ENCODE results near the gene DIPK1B.
"Not testable (repeated sequence)": the region's sequence is repeated elsewhere in the genome, so short reads cannot be mapped to it uniquely, and the experiment has no call there.

Gene DIPK1B

DNA sequence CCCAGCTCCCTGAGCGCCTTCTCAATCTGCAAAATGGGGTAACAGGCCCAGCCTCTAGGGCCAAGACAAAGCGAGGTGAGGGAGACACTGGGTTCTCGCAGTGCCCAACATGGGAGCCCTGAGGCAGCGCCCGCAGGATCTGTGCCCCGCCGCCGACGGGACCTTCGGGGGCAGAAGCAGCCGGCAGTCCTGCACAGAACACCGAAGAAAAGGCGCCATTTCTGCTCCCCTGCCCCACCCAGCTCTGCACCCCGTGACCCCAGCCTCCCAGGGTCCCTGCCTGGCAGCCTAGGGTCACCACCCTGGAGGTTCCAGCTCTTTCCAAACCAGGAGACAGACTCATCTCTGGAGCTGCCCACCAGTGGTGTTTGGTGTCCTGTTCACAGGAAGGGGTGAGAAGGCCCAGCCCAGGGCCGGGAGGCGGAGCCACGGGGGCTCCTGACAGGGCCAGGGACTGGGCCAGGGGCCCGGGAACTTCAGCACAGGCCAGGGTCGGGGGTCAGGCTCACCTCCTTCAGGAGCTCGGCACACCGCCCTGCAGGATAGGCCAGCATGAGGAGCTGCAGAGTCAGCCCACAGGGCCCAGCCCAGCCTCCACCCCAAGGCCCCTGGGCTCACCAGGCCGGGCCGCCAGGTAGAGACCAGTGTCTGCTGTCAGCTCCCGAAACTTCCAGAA lies 42.4 kb downstream of the DIPK1B start:
- TF ChIP-seq CTCF (IDR thresholded peaks at IDR 0.05; ENCODE audit: extremely low read depth, missing control alignments), result no peak
- DNase-seq (ENCODE audit: low spot score), result no peak

DNA sequence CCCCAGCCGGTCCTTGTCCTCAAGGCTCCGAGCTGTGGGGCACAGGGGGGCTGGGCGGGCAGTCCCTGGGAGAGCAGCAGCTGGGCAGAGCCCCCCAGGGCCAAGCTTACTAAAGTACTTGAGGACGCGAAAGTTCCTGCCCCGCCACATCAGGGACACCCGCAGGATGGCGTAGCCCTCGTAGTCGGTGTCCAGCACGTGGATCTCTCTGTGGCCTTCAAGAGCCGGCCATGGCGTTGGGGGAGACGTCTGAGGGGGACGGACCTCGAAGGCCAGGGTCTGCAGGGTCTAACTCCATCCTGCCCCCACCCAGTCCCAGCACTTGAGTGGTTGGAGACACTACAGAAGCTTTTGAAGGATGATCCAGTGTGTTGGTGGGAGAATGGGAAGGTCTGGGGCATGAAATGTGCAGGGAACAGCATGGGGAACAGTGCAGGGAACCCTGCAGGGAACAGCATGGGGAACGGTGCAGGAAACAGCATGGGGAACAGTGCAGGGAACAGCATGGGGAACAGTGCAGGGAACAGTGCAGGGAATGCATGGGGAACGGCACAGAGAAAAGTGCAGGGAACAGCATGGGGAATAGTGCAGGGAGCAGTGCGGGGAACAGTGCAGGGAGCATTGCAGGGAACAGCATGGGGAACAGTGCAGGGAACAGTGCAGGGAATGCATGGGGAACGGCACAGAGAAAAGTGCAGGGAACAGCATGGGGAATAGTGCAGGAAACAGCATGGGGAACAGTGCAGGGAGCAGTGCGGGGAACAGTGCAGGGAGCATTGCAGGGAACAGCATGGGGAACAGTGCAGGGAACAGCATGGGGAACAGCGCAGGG lies 43.1 kb downstream of the DIPK1B start:
- not testable (repeated sequence) for DNase-seq (ENCODE audit: low spot score)

DNA sequence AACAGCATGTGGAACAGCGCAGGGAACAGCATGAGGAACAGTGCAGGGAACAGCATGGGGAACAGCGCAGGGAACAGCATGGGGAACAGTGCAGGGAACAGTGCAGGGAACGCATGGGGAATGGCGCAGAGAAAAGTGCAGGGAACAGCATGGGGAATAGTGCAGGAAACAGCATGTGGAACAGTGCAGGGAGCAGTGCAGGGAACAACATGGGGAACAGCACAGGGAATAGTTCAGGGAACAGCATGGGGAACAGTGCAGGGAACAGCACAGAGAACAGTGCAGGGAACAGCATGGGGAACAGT lies 43.7 kb downstream of the DIPK1B start:
- TF ChIP-seq CTCF (IDR thresholded peaks at IDR 0.05; ENCODE audit: extremely low read depth, missing control alignments), result no peak
- DNase-seq (ENCODE audit: low spot score), result no peak

DNA sequence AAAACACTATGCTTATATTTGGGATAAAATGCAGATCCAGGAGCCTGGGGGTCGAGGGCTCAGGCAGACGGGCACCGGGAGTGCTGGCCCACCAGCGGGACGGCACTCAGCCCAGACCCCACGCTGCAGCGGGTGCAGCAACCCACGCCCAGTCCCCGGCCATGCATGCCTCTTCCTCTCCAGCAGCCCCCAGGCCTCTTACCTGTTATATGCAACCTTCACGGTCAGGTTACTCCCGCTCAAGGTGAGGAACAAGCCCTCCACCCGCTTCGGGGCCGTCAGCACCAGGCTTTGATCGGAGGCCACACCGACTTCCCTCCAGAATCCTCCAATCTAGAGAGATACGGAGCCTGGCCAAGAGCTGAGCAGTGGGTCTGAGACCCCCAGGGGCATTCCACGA lies 44.5 kb downstream of the DIPK1B start:
- DNase-seq (ENCODE audit: low spot score), result no peak

GRCh38 chr9:136757328-136757727 lies 45.0 kb downstream of the DIPK1B start:
- TF ChIP-seq CTCF (IDR thresholded peaks at IDR 0.05; ENCODE audit: extremely low read depth, missing control alignments), result no peak
- no peak for DNase-seq (ENCODE audit: low spot score)

More for the DNA sequence above, 44.5 kb downstream of the DIPK1B start:
- no peak for TF ChIP-seq CTCF (IDR thresholded peaks at IDR 0.05; ENCODE audit: extremely low read depth, missing control alignments)

DNA sequence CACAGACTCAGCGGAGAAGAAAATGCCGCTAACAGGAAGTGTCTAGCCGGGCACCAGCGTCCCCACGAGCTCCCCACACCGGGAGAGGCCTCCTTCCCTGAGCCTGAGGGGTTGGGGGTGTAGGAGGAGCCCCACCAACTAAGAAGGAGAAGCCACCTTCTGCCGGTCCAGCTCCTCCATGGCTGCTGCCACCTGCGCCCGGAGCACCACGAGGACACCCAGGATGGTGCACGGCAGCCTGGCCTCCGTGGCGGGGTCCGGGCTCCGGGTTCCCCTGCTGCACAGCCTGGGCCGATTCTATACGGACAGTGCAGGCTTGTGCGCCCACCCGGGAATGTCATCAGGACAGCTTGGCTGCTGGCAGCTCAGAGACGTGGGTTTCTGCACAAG lies 45.4 kb downstream of the DIPK1B start:
- no peak for TF ChIP-seq CTCF (IDR thresholded peaks at IDR 0.05; ENCODE audit: extremely low read depth, missing control alignments)

GRCh38 chr9:136759001-136759400 lies 46.6 kb downstream of the DIPK1B start:
- TF ChIP-seq CTCF (IDR thresholded peaks at IDR 0.05; ENCODE audit: extremely low read depth, missing control alignments), result no peak
- no peak for DNase-seq (ENCODE audit: low spot score)

More for the DNA sequence above, 45.4 kb downstream of the DIPK1B start:
- DNase-seq (ENCODE audit: low spot score), result no peak
